Mucosa of stomach (tissue), 1 donor: ENCODE results near the gene NR1H3.
"Not testable (repeated sequence)": the region's sequence is repeated elsewhere in the genome, so short reads cannot be mapped to it uniquely, and the experiment has no call there.

Experiments used
- H3K27me3 ChIP-seq: one replicate; pipeline ENCODE4 v1.7.0; 2013; ENCODE audit warnings: mild to moderate bottlenecking, low read length; ENCODE audit not compliant: control insufficient read depth, insufficient read depth
- H3K36me3 ChIP-seq: one replicate; pipeline ENCODE4 v1.7.0; 2013; ENCODE audit warnings: low read length; ENCODE audit not compliant: control insufficient read depth, insufficient read depth
- H3K4me1 ChIP-seq: one replicate; pipeline ENCODE4 v1.7.0; 2013; ENCODE audit warnings: mild to moderate bottlenecking, low read length; ENCODE audit not compliant: control insufficient read depth, insufficient read depth
- H3K4me3 ChIP-seq: one replicate; pipeline ENCODE4 v1.7.0; 2013; ENCODE audit warnings: low read length
- H3K9ac ChIP-seq: one replicate; pipeline ENCODE4 v1.7.0; 2013; ENCODE audit warnings: mild to moderate bottlenecking, low read length, moderate library complexity
- H3K9me3 ChIP-seq: one replicate; pipeline ENCODE4 v1.7.0; 2013; ENCODE audit warnings: mild to moderate bottlenecking, low read length, moderate library complexity; ENCODE audit not compliant: control insufficient read depth
- donor health status: Pancreatic carcinoma.

The NR1H3 gene

GRCh38 chr11:47296045-47296444, 38.2 kb downstream of the NR1H3 start:
- Histone ChIP-seq H3K36me3 (peaks cover 12% of the 10 kb centered on the region), H3K4me3 (no peak overlapping the region), H3K9me3 (no peaks in the 10 kb centered on the region), H3K27me3 (no peaks in the 10 kb centered on the region), H3K9ac (no peak overlapping the region), H3K4me1 (no peaks in the 10 kb centered on the region)

DNA sequence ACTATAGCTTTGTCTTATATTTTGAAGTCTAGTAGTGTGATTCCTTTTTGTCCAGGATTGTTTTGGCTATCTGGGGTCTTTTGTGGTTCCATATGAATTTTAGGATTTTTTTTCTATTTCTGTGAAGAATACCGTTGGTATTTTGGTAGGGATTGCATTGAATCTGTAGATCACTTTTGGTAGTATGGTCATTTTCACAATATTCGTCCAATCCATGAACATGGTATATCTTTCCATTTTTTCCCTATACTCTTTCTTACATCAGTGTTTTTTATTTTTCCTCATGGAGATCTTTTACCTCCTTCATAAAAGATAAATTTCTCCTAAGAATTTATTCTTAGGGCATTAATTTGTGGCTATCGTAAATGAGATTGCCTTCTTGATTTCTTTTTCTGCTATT, 41.3 kb downstream of the NR1H3 start:
- Histone ChIP-seq H3K4me1 (no peaks in the 10 kb centered on the region), H3K27me3 (no peaks in the 10 kb centered on the region), H3K9ac (no peak overlapping the region), H3K9me3 (no peaks in the 10 kb centered on the region), H3K36me3 (peaks cover 6% of the 10 kb centered on the region), H3K4me3 (no peak overlapping the region)

- no peaks in the 10 kb centered on the region for H3K4me1 ChIP-seq
- peaks cover 22% of the 10 kb centered on the region for H3K36me3 ChIP-seq
- no peaks in the 10 kb centered on the region for H3K9me3 ChIP-seq
- H3K9ac ChIP-seq: no peak overlapping the region
- H3K27me3 ChIP-seq: no peaks in the 10 kb centered on the region
- H3K4me3 ChIP-seq: no peak overlapping the region
These were observed 45.1 kb downstream of the NR1H3 start for GRCh38 chr11:47302853-47303252.

- no peaks in the 10 kb centered on the region for H3K9me3 ChIP-seq
- no peak overlapping the region for H3K4me3 ChIP-seq
- H3K27me3 ChIP-seq: no peaks in the 10 kb centered on the region
- H3K9ac ChIP-seq: no peak overlapping the region
- no peaks in the 10 kb centered on the region for H3K4me1 ChIP-seq
- peaks cover 26% of the 10 kb centered on the region for H3K36me3 ChIP-seq
These were observed 48.1 kb downstream of the NR1H3 start for GRCh38 chr11:47305734-47306483.

GRCh38 chr11:47306484-47306844, 48.7 kb downstream of the NR1H3 start:
- no peak overlapping the region for H3K4me3 ChIP-seq
- H3K9ac ChIP-seq: no peak overlapping the region
- H3K36me3 ChIP-seq: peaks cover 26% of the 10 kb centered on the region
- no peaks in the 10 kb centered on the region for H3K9me3 ChIP-seq
- H3K4me1 ChIP-seq: no peaks in the 10 kb centered on the region
- H3K27me3 ChIP-seq: no peaks in the 10 kb centered on the region

GRCh38 chr11:47308050-47308823, 50.4 kb downstream of the NR1H3 start:
- H3K36me3 ChIP-seq: peaks cover 26% of the 10 kb centered on the region

GRCh38 chr11:47314992-47315391, 57.2 kb downstream of the NR1H3 start:
- Histone ChIP-seq H3K36me3 (no peaks in the 10 kb centered on the region), H3K27me3 (no peaks in the 10 kb centered on the region), H3K4me1 (no peaks in the 10 kb centered on the region), H3K9ac (no peak overlapping the region), H3K4me3 (no peak overlapping the region), H3K9me3 (no peaks in the 10 kb centered on the region)

More at GRCh38 chr11:47308050-47308823, 50.4 kb downstream of the NR1H3 start:
- Histone ChIP-seq H3K9ac (no peak overlapping the region), H3K27me3 (no peaks in the 10 kb centered on the region), H3K4me1 (no peaks in the 10 kb centered on the region), H3K4me3 (no peak overlapping the region), H3K9me3 (no peaks in the 10 kb centered on the region)

DNA sequence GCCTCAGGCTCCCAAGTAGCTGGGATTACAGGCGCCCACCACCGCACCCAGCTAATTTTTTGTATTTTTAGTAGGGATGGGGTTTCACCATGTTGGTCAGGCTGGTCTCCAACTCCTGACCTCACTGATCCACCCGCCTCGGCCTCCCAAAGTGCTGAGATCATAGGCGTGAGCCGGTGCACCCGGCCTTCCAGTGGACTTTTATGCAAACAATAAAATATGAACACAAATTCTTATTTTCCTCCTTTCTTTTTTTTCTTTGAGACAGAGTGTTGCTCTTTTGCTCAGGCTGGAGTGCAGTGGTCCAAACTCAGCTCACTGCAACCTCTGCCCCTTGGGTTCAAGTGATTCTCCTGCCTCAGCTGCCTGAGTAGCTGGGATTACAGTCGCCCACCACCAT, 58.7 kb downstream of the NR1H3 start:
- not testable (repeated sequence) for H3K4me1 ChIP-seq, H3K4me3 ChIP-seq, H3K36me3 ChIP-seq, H3K9me3 ChIP-seq, H3K27me3 ChIP-seq, H3K9ac ChIP-seq

- no peaks in the 10 kb centered on the region for H3K36me3 ChIP-seq
- no peaks in the 10 kb centered on the region for H3K27me3 ChIP-seq
These were observed 59.5 kb downstream of the NR1H3 start for GRCh38 chr11:47317064-47317828.

GRCh38 chr11:47318166-47318565, 60.4 kb downstream of the NR1H3 start:
- Histone ChIP-seq H3K27me3 (no peaks in the 10 kb centered on the region), H3K9ac (no peak overlapping the region), H3K9me3 (no peaks in the 10 kb centered on the region), H3K4me3 (no peak overlapping the region), H3K36me3 (no peaks in the 10 kb centered on the region), H3K4me1 (no peaks in the 10 kb centered on the region)

More at GRCh38 chr11:47317064-47317828, 59.5 kb downstream of the NR1H3 start:
- H3K9me3 ChIP-seq: no peaks in the 10 kb centered on the region
- no peak overlapping the region for H3K4me3 ChIP-seq
- H3K4me1 ChIP-seq: no peaks in the 10 kb centered on the region
- no peak overlapping the region for H3K9ac ChIP-seq
